ENCODE data around the gene NELFB.
A peak's percentile ranks its signal among the peaks of the same experiment; 100 is the strongest.

NELFB gene

GRCh38 chr9:137223078-137223970, 31.8 kb upstream of the NELFB start:
- peak; percentile 99 for DNase-seq (ENCODE audit: low spot score)

- no peak for DNase-seq (ENCODE audit: low spot score)
Observed at GRCh38 chr9:137224830-137225694, 30.1 kb upstream of the NELFB start, which contains the start of gene CYSRT1. CYSRT1 (plus strand) TSS chr9:137225174; CDS start chr9:137225622, 448 bp downstream.

- DNase-seq (ENCODE audit: low spot score), result no peak
Observed at GRCh38 chr9:137225699-137226331, 29.3 kb upstream of the NELFB start.

GRCh38 chr9:137226338-137227053, 28.6 kb upstream of the NELFB start:
- DNase-seq (ENCODE audit: low spot score), result no peak

- peak; percentile 84 for DNase-seq (ENCODE audit: low spot score)
Observed at GRCh38 chr9:137227054-137227852, 27.9 kb upstream of the NELFB start, which contains the start of gene RNF224. RNF224 (plus strand) TSS chr9:137227502; CDS start chr9:137228336, 834 bp downstream.

- DNase-seq (ENCODE audit: low spot score), result no peak
Observed at GRCh38 chr9:137227853-137228505, 27.1 kb upstream of the NELFB start.

GRCh38 chr9:137228506-137228967, 26.6 kb upstream of the NELFB start:
- DNase-seq (ENCODE audit: low spot score), result no peak

- DNase-seq (ENCODE audit: low spot score), result no peak
Observed at GRCh38 chr9:137228968-137229896, 25.9 kb upstream of the NELFB start.

GRCh38 chr9:137229903-137230704, 25.0 kb upstream of the NELFB start:
- DNase-seq (ENCODE audit: low spot score), result no peak

- DNase-seq (ENCODE audit: low spot score), result no peak
Observed at GRCh38 chr9:137230705-137231371, 24.3 kb upstream of the NELFB start, which contains the start of gene SLC34A3. SLC34A3 (plus strand) TSS chr9:137230901; CDS start chr9:137231703, 802 bp downstream.

GRCh38 chr9:137231372-137232039, 23.6 kb upstream of the NELFB start:
- no peak for DNase-seq (ENCODE audit: low spot score)

- DNase-seq (ENCODE audit: low spot score), result no peak
Observed at GRCh38 chr9:137232101-137232500, 23.0 kb upstream of the NELFB start.

GRCh38 chr9:137232510-137232909, 22.6 kb upstream of the NELFB start:
- DNase-seq (ENCODE audit: low spot score), result no peak

- no peak for DNase-seq (ENCODE audit: low spot score)
Observed at GRCh38 chr9:137233143-137233980, 21.8 kb upstream of the NELFB start.

GRCh38 chr9:137234055-137234697, 21.0 kb upstream of the NELFB start:
- no peak for DNase-seq (ENCODE audit: low spot score)
